22Rv1 (cell line): ENCODE results near the gene OPHN1.

Experiments used
- CTCF ChIP-seq: fragments of 450-650 bp; IDR thresholded peaks from 2 replicates; pipeline ENCODE4 v1.5.1; 2017; ENCODE audit warnings: mild to moderate bottlenecking
- ZFX ChIP-seq: fragments of 450-650 bp; IDR thresholded peaks from 2 replicates; pipeline ENCODE4 v1.6.1; 2017; ENCODE audit warnings: antibody characterized with exemption, borderline replicate concordance

- no peak for TF ChIP-seq CTCF
- no peak for TF ChIP-seq ZFX
These were observed 176.3 kb downstream of the OPHN1 start for GRCh38 chrX:68256990-68257389.
